NCI-H748 (cell line): Measurements from ENCODE around the gene C6orf89.
"Not testable (repeated sequence)": the region's sequence is repeated elsewhere in the genome, so short reads cannot be mapped to it uniquely, and the experiment has no call there.

Experiments
- DNase-seq: peaks from one replicate; lab custom pipeline; 2025; ENCODE audit not compliant: unreplicated experiment; lab: John Stamatoyannopoulos, UW

The C6orf89 gene

GRCh38 chr6:36920049-36920448 lies 34.3 kb downstream of the C6orf89 start:
- DNase-seq, result no peak

DNA sequence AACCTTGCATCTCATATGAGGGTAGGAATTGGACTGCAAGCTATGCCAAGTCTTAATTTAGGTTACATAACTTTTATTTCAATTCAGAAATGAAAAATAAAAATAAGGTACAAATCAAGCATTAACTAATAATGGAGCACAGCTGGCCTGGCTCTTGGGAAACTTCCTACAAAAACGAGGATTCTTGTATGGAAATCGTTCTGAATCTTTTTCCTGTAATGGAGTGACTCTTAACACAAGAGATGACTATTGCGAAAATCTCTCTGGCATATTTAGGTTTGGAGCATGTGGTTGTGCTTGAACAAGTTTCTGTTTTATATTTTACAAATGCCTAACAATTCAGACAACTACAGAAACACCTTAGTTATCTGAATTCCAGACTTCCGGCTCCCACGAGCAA lies 34.8 kb downstream of the C6orf89 start:
- no peak for DNase-seq

- no peak for DNase-seq
Observed at GRCh38 chr6:36924131-36924530, 38.4 kb downstream of the C6orf89 start.

DNA sequence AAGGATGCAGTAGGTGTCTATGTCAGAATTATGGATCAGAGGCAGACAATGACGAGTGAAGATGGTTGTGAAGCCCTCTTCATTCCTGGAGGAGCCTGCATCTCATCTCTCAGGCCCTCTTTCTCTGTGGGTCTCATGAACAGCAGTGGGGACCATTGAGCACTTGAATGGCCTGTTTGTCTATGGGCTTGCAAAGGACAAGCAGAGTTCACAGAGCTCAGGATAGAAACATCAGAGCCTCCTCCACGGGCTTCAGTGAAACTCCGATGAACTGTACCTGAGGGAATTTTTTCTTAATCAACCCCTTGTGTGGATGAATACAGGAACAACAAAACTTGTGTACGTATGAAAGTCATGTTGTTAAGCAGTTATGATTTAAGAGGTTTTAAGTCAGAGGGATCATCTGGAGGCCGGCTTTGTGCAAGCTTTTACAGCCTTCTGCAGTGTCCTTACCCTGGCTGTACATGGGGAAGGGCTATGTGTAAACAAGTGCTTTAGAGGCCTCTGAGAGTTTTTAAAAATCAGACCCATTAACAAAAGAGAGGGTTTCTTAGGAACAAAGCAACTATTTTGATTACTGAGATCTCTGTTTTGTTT lies 39.1 kb downstream of the C6orf89 start:
- no peak for DNase-seq

- no peak for DNase-seq
Observed at GRCh38 chr6:36925809-36926208, 40.1 kb downstream of the C6orf89 start.

- no peak for DNase-seq
Observed at GRCh38 chr6:36926708-36927513, 41.2 kb downstream of the C6orf89 start.

DNA sequence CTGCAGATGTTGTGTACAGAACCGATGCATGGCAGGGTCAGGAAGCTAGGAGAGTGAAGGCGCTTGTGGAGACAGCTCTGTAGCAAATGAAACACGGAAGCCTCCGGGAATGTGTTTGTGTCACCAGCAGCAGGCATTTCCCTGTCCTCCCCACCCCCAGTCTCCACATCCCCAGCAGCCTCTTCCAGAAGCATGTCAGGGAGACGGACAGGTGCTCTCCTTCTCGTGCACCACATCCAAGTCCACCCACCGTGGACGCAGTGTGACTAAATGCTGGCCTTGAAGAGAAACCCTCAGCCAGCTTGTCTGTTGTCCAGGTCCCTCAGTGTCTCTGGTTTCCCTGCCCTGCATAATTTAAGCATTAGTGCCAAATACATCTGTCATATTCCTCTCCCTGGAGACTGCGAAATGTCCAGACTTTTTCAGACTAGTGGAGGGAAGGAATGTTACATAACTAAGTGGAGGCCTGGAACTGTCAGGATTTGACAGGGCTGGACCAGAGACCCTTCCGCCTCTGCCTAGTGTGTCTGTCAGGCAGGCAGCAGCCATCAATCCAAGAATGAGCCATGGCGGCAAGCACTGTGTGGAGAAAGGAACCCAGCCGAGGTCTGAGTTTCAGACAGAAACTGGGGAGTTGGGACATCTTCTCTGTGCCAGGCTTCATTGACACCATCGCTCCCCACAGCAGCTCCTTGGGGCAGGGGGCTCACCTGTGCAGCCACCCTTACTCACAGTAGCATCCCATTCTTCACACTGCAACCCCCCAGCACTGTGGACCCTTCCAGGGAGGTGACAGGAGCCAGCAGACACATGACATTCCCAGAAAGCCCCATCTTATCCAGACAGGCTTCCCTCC lies 42.2 kb downstream of the C6orf89 start:
- DNase-seq, result no peak

DNA sequence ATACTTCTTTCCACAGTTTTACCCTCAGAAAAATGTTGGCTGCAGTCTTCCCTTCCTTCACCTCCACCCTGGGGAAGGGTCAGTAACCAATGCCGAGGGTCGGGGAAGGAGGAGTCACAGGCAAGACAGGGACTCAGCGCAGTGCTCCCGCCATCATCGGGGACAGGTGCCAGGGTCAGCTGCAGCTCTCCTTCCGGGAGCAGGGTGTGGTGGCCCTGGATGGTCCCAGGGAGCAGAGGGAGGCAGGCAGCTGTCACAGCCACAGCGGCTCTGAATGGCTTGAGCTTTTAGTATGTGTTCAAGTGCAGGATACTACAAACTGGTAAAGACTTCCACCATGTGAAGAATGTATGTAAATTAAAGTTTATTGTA lies 42.8 kb downstream of the C6orf89 start:
- peak; percentile 25 for DNase-seq

- no peak for DNase-seq
Observed at GRCh38 chr6:36929152-36929551, 43.4 kb downstream of the C6orf89 start.

GRCh38 chr6:36929607-36930006 lies 43.9 kb downstream of the C6orf89 start:
- peak; percentile 18 for DNase-seq

GRCh38 chr6:36930483-36930882 lies 44.7 kb downstream of the C6orf89 start:
- no peak for DNase-seq

DNA sequence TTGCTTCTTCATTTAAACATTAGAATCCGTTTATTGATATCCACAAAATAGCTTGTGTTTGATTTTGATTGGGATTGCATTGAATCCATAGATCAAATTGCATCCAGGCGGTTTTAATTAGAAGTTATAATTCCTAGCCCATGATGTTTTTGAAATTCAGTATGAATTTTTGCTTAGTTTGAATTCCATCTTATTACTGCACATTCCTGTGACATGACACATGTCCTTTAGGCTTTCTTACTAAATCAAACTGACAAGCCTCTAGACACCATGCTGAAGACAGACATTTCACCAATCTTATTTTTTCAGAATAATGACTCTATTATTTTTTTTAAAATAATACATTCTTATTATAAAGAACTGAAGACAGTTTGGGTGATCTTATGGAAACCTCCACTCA lies 47.4 kb downstream of the C6orf89 start:
- DNase-seq, result no peak

DNA sequence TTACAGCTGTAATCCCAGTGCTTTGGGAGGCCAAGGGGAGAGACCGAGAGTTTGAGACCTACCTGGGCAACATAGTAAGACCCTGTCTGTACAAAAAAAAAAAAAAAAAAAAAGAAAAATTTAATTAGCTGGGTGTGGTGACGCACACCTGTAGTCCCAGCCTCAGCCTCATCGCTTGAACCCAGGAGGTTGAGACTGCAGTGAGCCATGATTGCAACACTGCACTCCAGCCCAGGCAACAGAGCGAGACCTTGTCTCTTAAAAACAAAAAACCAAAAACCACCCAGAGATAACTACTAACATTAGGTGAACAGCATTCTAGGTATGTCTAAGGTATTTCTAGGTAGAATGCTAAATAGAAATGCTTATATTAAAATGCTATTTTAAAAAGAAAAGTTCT lies 47.8 kb downstream of the C6orf89 start:
- DNase-seq, result no peak

GRCh38 chr6:36934901-36935300 lies 49.1 kb downstream of the C6orf89 start:
- DNase-seq, result no peak

DNA sequence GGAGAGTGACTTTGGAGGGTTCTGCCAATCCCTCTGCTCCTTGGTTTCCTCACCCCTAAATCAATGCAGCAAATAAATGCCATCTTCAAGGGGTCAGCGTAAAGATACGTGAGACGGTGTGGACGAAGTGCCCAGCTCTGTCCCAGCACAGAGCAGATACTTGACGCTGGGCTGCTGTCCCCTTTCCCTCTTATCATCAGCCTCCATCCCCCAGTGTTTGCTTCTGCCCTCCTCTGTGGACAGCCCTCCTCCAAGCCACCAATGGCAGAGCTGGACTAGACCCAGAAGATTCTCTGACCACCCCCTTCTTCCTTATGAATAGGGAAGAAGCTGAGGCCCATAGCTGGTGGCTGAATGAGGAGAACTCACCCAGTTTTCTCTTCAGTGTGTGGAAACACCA lies 51.1 kb downstream of the C6orf89 start:
- no peak for DNase-seq

GRCh38 chr6:36937896-36938295 lies 52.1 kb downstream of the C6orf89 start:
- DNase-seq, result no peak

- no peak for DNase-seq
Observed at GRCh38 chr6:36938536-36938935, 52.8 kb downstream of the C6orf89 start.

GRCh38 chr6:36939005-36939404 lies 53.3 kb downstream of the C6orf89 start:
- DNase-seq, result not testable (repeated sequence)

- DNase-seq, result no peak
Observed at GRCh38 chr6:36940027-36940426, 54.3 kb downstream of the C6orf89 start.

DNA sequence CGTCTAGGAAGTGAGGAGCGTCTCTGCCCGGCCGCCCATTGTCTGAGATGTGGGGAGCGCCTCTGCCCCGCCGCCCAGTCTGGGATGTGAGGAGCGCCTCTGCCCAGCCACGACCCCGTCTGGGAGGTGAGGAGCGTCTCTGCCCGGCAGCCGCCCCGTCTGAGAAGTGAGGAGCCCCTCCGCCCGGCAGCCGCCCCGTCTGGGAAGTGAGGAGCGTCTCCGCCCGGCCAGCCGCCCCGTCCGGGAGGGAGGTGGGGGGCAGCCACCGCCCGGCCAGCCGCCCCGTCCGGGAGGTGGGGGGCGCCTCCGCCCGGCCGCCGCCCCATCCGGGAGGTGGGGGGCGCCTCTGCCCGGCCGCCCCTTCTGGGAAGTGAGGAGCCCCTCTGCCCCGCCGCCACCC lies 55.8 kb downstream of the C6orf89 start:
- not testable (repeated sequence) for DNase-seq

- not testable (repeated sequence) for DNase-seq
Observed at GRCh38 chr6:36942329-36942728, 56.6 kb downstream of the C6orf89 start.

DNA sequence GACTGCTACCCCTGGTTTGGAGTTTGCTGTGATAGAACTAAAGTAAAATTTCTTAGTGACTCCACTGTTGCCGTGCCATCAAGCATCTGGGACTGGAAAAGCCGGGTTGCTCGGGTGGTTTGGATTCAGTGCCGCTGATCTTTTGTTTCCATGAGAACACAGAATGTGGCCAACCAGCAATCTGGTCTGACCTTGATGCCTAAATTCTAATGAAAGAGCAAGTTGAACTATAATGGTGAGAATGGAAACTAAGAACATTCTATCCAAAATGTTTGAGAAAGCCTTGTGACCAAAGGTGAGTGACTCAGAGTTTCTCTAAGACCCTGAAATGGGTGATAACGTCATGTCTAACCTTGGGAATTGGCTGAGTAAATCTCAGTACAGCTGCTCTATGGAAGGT lies 58.9 kb downstream of the C6orf89 start:
- DNase-seq, result no peak
